Ishikawa (cell line): Measurements from ENCODE around the gene RIMBP2.

Experiments used
- CEBPB ChIP-seq: IDR thresholded peaks from 2 replicates; pipeline ENCODE4 v1.6.1; 2012
- CREB1 ChIP-seq: IDR thresholded peaks from 2 replicates; pipeline ENCODE4 v1.6.1; 2012; ENCODE audit warnings: low read depth
- EGR1 ChIP-seq: IDR thresholded peaks from 2 replicates; pipeline ENCODE4 v1.6.1; 2012
- EP300 ChIP-seq: IDR thresholded peaks from 2 replicates; pipeline ENCODE4 v1.6.1; 2012; ENCODE audit warnings: borderline replicate concordance
- FOXM1 ChIP-seq: IDR thresholded peaks from 2 replicates; pipeline ENCODE4 v1.6.1; 2012; ENCODE audit warnings: low read depth, borderline replicate concordance
- MAX ChIP-seq: IDR thresholded peaks from 2 replicates; pipeline ENCODE4 v1.6.1; 2012
- NFIC ChIP-seq: IDR thresholded peaks from 2 replicates; pipeline ENCODE4 v1.6.1; 2012
- RAD21 ChIP-seq: IDR thresholded peaks from 2 replicates; pipeline ENCODE4 v1.6.1; 2012; ENCODE audit warnings: low read depth
- REST ChIP-seq: IDR thresholded peaks from 2 replicates; pipeline ENCODE4 v1.6.1; 2012; ENCODE audit warnings: low read depth, mild to moderate bottlenecking
- TAF1 ChIP-seq: IDR thresholded peaks from 2 replicates; pipeline ENCODE4 v1.6.1; 2012; ENCODE audit warnings: low read depth, mild to moderate bottlenecking
- TCF12 ChIP-seq: IDR thresholded peaks from 2 replicates; pipeline ENCODE4 v1.6.1; 2012; ENCODE audit warnings: low read depth
- TEAD4 ChIP-seq: IDR thresholded peaks from 2 replicates; pipeline ENCODE4 v1.6.1; 2012
- USF1 ChIP-seq: IDR thresholded peaks from 2 replicates; pipeline ENCODE4 v1.6.1; 2012
- YY1 ChIP-seq: IDR thresholded peaks from 2 replicates; pipeline ENCODE4 v1.6.1; 2012; ENCODE audit warnings: low read depth
- ZBTB7A ChIP-seq: IDR thresholded peaks from 2 replicates; pipeline ENCODE4 v1.6.1; 2012; ENCODE audit warnings: low read depth

RIMBP2 gene

GRCh38 chr12:130446846-130447654 lies 269.0 kb downstream of the RIMBP2 start:
- TF ChIP-seq NFIC (no peak), YY1 (no peak), TAF1 (no peak), EP300 (no peak), FOXM1 (no peak), TEAD4 (no peak), TCF12 (no peak), MAX (no peak), ZBTB7A (no peak)

GRCh38 chr12:130444986-130445385 lies 271.1 kb downstream of the RIMBP2 start:
- TF ChIP-seq EP300 (no peak), YY1 (no peak), USF1 (no peak), RAD21 (no peak), TCF12 (no peak), TEAD4 (no peak), EGR1 (no peak), MAX (no peak), CEBPB (no peak), ZBTB7A (no peak), FOXM1 (no peak), CREB1 (no peak), TAF1 (no peak)

- no peak for TF ChIP-seq YY1
- no peak for TF ChIP-seq EGR1
- TF ChIP-seq TCF12 = no peak
- no peak for TF ChIP-seq NFIC
- no peak for TF ChIP-seq CREB1
- no peak for TF ChIP-seq MAX
- no peak for TF ChIP-seq CEBPB
- no peak for TF ChIP-seq TAF1
- no peak for TF ChIP-seq REST
- no peak for TF ChIP-seq EP300
- no peak for TF ChIP-seq USF1
- no peak for TF ChIP-seq FOXM1
- no peak for TF ChIP-seq TEAD4
- TF ChIP-seq ZBTB7A = no peak
- TF ChIP-seq RAD21 = no peak
These were observed 272.0 kb downstream of the RIMBP2 start for GRCh38 chr12:130444061-130444460.

GRCh38 chr12:130441771-130442760 lies 274.0 kb downstream of the RIMBP2 start:
- TF ChIP-seq ZBTB7A (no peak), CREB1 (no peak), REST (no peak), CEBPB (no peak), YY1 (no peak), FOXM1 (no peak), NFIC (no peak), RAD21 (no peak), EGR1 (no peak), TAF1 (no peak), TEAD4 (no peak)
